GM12864 (cell line): ENCODE measurements around the gene PTPRD.

ENCODE experiments used
- DNase-seq: peaks from one replicate; pipeline ENCODE4 v3.0.0-alpha.2; 2011; ENCODE audit warnings: low read depth
- H3K4me3 ChIP-seq: 2 replicates; pipeline ENCODE4 v1.5.1; 2011; ENCODE audit warnings: mild to moderate bottlenecking, low read depth, low read length, control low read depth
- CTCF ChIP-seq: IDR thresholded peaks from 2 replicates; pipeline ENCODE4 v1.5.1; 2011; ENCODE audit warnings: low read depth, mild to moderate bottlenecking, moderate library complexity, low read length, control low read depth, inconsistent platforms; ENCODE audit errors: missing control alignments

PTPRD gene

GRCh38 chr9:8832386-8832785 is 1780.4 kb downstream of the PTPRD start:
- no peak overlapping the region for H3K4me3 ChIP-seq
- TF ChIP-seq CTCF: no peak
- no peak for DNase-seq

- no peak overlapping the region for H3K4me3 ChIP-seq
- DNase-seq: no peak
- no peak for TF ChIP-seq CTCF
Measured at GRCh38 chr9:8831568-8831967, 1781.2 kb downstream of the PTPRD start.

GRCh38 chr9:8826281-8826680 is 1786.5 kb downstream of the PTPRD start:
- no peak for DNase-seq
- no peak for TF ChIP-seq CTCF

GRCh38 chr9:8825585-8826147 is 1787.1 kb downstream of the PTPRD start:
- DNase-seq: no peak
- TF ChIP-seq CTCF: no peak
- no peak overlapping the region for H3K4me3 ChIP-seq

More at GRCh38 chr9:8826281-8826680, 1786.5 kb downstream of the PTPRD start:
- no peak overlapping the region for H3K4me3 ChIP-seq

DNA sequence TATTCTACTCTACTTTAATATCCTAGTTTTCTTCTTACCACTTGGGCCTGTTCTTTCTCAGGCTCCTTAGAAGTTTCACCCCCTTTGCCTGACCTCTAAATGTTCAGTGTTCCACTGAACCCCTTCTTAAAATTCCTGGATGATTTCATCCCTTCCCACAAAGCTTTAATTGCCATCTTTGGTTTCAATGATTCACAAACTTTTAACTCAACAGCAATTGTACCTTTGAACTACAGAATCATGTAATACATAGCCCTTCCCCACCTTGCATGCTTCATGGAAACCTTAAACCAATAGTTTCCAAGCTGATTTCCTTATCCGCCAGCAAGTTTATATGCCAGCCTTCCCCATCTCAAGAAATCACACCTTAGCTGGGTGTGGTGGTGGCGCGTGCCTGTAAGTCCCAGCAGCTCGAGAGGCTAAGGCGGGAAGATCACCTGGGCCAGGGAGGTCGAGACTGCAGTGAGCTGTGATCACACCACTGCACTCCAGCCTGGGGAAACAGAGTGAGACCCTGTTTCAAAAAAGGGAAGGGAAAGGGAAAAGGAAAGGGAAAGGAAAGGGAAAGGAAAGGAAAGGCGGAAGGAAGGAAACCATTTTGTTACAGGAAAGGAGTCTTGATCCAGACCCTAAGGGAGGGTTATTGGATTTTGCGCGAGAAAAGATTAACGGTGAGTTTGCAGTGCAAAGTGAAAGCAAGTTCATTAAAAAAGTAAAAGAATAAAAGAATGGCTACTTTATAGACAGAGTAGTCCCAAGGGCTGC is 1789.5 kb downstream of the PTPRD start:
- H3K4me3 ChIP-seq: no peak overlapping the region
- no peak for DNase-seq
- no peak for TF ChIP-seq CTCF

GRCh38 chr9:8822667-8823025 is 1790.2 kb downstream of the PTPRD start:
- no peak for DNase-seq
- TF ChIP-seq CTCF: no peak
- H3K4me3 ChIP-seq: no peak overlapping the region
